ENCODE measurements around the gene GUCY2D. TPM values are rescaled to one million over a fixed set of nuclear protein-coding genes. Genes with fewer than 3 reads are reported as not detected.

The GUCY2D gene
- total RNA-seq, 3 donors from 2014 or later (not counting 1 experiment from before 2014, with no cell fraction given) = not detected

- no peaks in the 10 kb centered on the region for H3K36me3 ChIP-seq (ENCODE audit: control insufficient read depth, insufficient read depth, low read length)
- H3K36me3 Mint-ChIP-seq = no peaks in the 10 kb centered on the region
- H3K27ac ChIP-seq (ENCODE audit: low read length) = no peak overlapping the region
Measured at GRCh38 chr17:7997186-7997585, 5.2 kb upstream of the GUCY2D start.

GRCh38 chr17:8002721-8003593 is 542 bp downstream of the GUCY2D start:
- no peak overlapping the region for H3K27ac Mint-ChIP-seq
- no peak for ATAC-seq
- TF ChIP-seq CTCF (IDR thresholded peaks at IDR 0.05) = no peak
- H3K9me3 ChIP-seq (ENCODE audit: control insufficient read depth, insufficient read depth, low read length) = no peaks in the 10 kb centered on the region
- H3K4me3 ChIP-seq (ENCODE audit: low read length) = peak overlapping the region; percentile 5
- peaks cover 49 to 53% of the 10 kb centered on the region in 2 donors for H3K27me3 Mint-ChIP-seq (ENCODE audit: low read depth in 2 of 2)
- DNase-seq = no peak
- peaks cover 7 to 10% of the 10 kb centered on the region in 2 donors for H3K4me1 Mint-ChIP-seq
- WGBS (ENCODE audit: insufficient coverage) = 39% methylated on average over 92 of the region's 92 CpGs
- no peaks in the 10 kb centered on the region for H3K9me3 Mint-ChIP-seq
- H3K4me1 ChIP-seq (ENCODE audit: control insufficient read depth, insufficient read depth, low read length) = peaks cover 12% of the 10 kb centered on the region
- H3K36me3 ChIP-seq (ENCODE audit: control insufficient read depth, insufficient read depth, low read length) = no peaks in the 10 kb centered on the region
- no peak overlapping the region for H3K27ac ChIP-seq (ENCODE audit: low read length)
- H3K36me3 Mint-ChIP-seq = no peaks in the 10 kb centered on the region
- H3K27me3 ChIP-seq (ENCODE audit: control insufficient read depth, insufficient read depth, low read length) = peaks cover 14% of the 10 kb centered on the region
- H3K4me3 Mint-ChIP-seq = no peak overlapping the region
- intact Hi-C loops (cut with micrococcal nuclease) = no loop called here

More at GRCh38 chr17:7997186-7997585, 5.2 kb upstream of the GUCY2D start:
- no peaks in the 10 kb centered on the region for H3K9me3 ChIP-seq (ENCODE audit: control insufficient read depth, insufficient read depth, low read length)
- Mint-ChIP-seq H3K4me1 (peaks cover 6 to 10% of the 10 kb centered on the region in 2 donors), H3K27me3 (ENCODE audit: low read depth in 2 of 2) (peaks cover 34 to 44% of the 10 kb centered on the region in 2 donors), H3K27ac (no peak overlapping the region), H3K9me3 (no peaks in the 10 kb centered on the region), H3K4me3 (no peak overlapping the region)
- H3K27me3 ChIP-seq (ENCODE audit: control insufficient read depth, insufficient read depth, low read length) = peaks cover 14% of the 10 kb centered on the region
- H3K4me1 ChIP-seq (ENCODE audit: control insufficient read depth, insufficient read depth, low read length) = peaks cover 4% of the 10 kb centered on the region
- TF ChIP-seq CTCF (IDR thresholded peaks at IDR 0.05) = no peak
- H3K4me3 ChIP-seq (ENCODE audit: low read length) = no peak overlapping the region
- intact Hi-C loops (cut with micrococcal nuclease) = no loop called here
- 15% methylated on average over 5 of the region's 5 CpGs for WGBS (ENCODE audit: insufficient coverage)
- ATAC-seq (peak in 1 of 3 donors; percentile 46), DNase-seq (peak in 1 of 2 donors; percentile 54)

- ATAC-seq = no peak
- no peaks in the 10 kb centered on the region for H3K9me3 Mint-ChIP-seq
- H3K4me3 ChIP-seq (ENCODE audit: low read length) = no peak overlapping the region
- no peaks in the 10 kb centered on the region for H3K36me3 Mint-ChIP-seq
- H3K4me1 Mint-ChIP-seq = peaks cover 7 to 10% of the 10 kb centered on the region in 2 donors
- no peak for DNase-seq
- no peak overlapping the region for H3K4me3 Mint-ChIP-seq
- intact Hi-C loops (cut with micrococcal nuclease) = no loop called here
- H3K36me3 ChIP-seq (ENCODE audit: control insufficient read depth, insufficient read depth, low read length) = no peaks in the 10 kb centered on the region
- peaks cover 11% of the 10 kb centered on the region for H3K27me3 ChIP-seq (ENCODE audit: control insufficient read depth, insufficient read depth, low read length)
- no peak overlapping the region for H3K27ac ChIP-seq (ENCODE audit: low read length)
- no peak overlapping the region for H3K27ac Mint-ChIP-seq
- 94% methylated on average over 44 of the region's 44 CpGs for WGBS (ENCODE audit: insufficient coverage)
- peaks cover 12% of the 10 kb centered on the region for H3K4me1 ChIP-seq (ENCODE audit: control insufficient read depth, insufficient read depth, low read length)
- no peak for TF ChIP-seq CTCF (IDR thresholded peaks at IDR 0.05)
- peaks cover 49% of the 10 kb centered on the region in 2 donors for H3K27me3 Mint-ChIP-seq (ENCODE audit: low read depth in 2 of 2)
- no peaks in the 10 kb centered on the region for H3K9me3 ChIP-seq (ENCODE audit: control insufficient read depth, insufficient read depth, low read length)
Measured at GRCh38 chr17:8003594-8004181, 1.3 kb downstream of the GUCY2D start.

Data from natural killer cell (primary cell).